ENCODE results near the gene PPP2R2B. TPM values are rescaled to one million over a fixed set of nuclear protein-coding genes. Genes with fewer than 3 reads are reported as not detected.

The PPP2R2B gene
- total and polyA plus RNA-seq, 2 of the 4 experiments (the other 2 are of a cell fraction): not detected

GRCh38 chr5:146902471-146902870 is 23.9 kb upstream of the PPP2R2B start:
- intact Hi-C loops (cut with micrococcal nuclease): no loop called here
- Histone ChIP-seq H3K36me3 (ENCODE audit: control insufficient read depth, insufficient read depth, low read length) (no peaks in the 10 kb centered on the region), H3K14ac (replicated peaks; ENCODE audit: low read depth, low read length) (no peak overlapping the region), H2AK9ac (replicated peaks; ENCODE audit: low read depth, low read length, poor library complexity) (no peak overlapping the region), H4K20me1 (ENCODE audit: insufficient read depth, low read length) (no peaks in the 10 kb centered on the region), H3K23ac (ENCODE audit: low read depth, low read length) (no peak overlapping the region), H2BK5ac (ENCODE audit: low read depth, low read length, poor library complexity, severe bottlenecking) (no peak overlapping the region), H3K9ac (ENCODE audit: low read depth, low read length) (no peak overlapping the region), H3K4ac (ENCODE audit: low read depth, low read length) (no peak overlapping the region), H4K5ac (ENCODE audit: low read depth, low read length) (no peak overlapping the region), H2AK5ac (ENCODE audit: low read depth, low read length) (no peak overlapping the region), H2BK20ac (ENCODE audit: low read depth, low read length) (no peak overlapping the region), H3K27ac (ENCODE audit: insufficient read depth, low read length) (no peak overlapping the region), H4K8ac (ENCODE audit: low read depth in 2 of 2, low read length in 2 of 2) (no peak overlapping the region), H2AFZ (replicated peaks; ENCODE audit: low read length, poor library complexity) (no peak overlapping the region), H3K9me1 (ENCODE audit: insufficient read depth, low read length) (no peaks in the 10 kb centered on the region), H2BK120ac (ENCODE audit: low read depth, low read length) (no peak overlapping the region), H3K4me1 (ENCODE audit: control insufficient read depth, insufficient read depth, low read length) (no peaks in the 10 kb centered on the region), H3K4me3 (ENCODE audit: insufficient read depth, low read depth, low read length) (no peak overlapping the region), H3K9me3 (ENCODE audit: control insufficient read depth, insufficient read depth, low read length) (no peaks in the 10 kb centered on the region), H3K27me3 (ENCODE audit: control insufficient read depth, insufficient read depth, low read length) (no peaks in the 10 kb centered on the region), H4K91ac (ENCODE audit: insufficient read depth, low read depth, low read length) (no peak overlapping the region), H3K56ac (ENCODE audit: extremely low read depth, insufficient read depth, low read length) (no peak overlapping the region), H3K4me2 (ENCODE audit: low read depth, low read length) (no peak overlapping the region), H2BK15ac (ENCODE audit: low read depth, low read length) (no peak overlapping the region), H3K79me1 (ENCODE audit: low read depth in 1 of 2, low read length in 2 of 2) (no peaks in the 10 kb centered on the region), H3K18ac (ENCODE audit: low read depth, low read length) (no peak overlapping the region)
- WGBS, 2 experiments (ENCODE audit: extremely low coverage in 2 of 2, insufficient read length in 1 of 2): 70% methylated on average over 2 of the region's 3 CpGs; no CpG with 5 or more reads in 1 of the 2 experiments
- TF ChIP-seq MAZ (IDR thresholded peaks at IDR 0.05; ENCODE audit: borderline replicate concordance, low read depth, low read length) (no peak), USF2 (IDR thresholded peaks at IDR 0.05; ENCODE audit: low read depth, low read length) (no peak)
- in situ Hi-C loops (cut with MboI; ENCODE audit: low sequenced_read_pairs): no loop called here
- DNase-seq: no peak
- POLR2A ChIA-PET (ENCODE audit: unreplicated experiment): no interaction called here
- BruUV-seq (replicated peaks): no TSS peak
- CTCF ChIA-PET: no interaction called here
- ATAC-seq (ENCODE audit: low read depth): no peak
- dilution Hi-C loops (cut with HindIII; ENCODE audit: low sequenced_read_pairs, unreplicated experiment): no loop called here
